GM19397 (cell line): Measurements from ENCODE around the gene TSPAN5.

Source experiments
- ATAC-seq: cut with Tn5 transposase; IDR thresholded peaks from one replicate; pipeline ENCODE4 v1.9.1; 2021; ENCODE audit warnings: mild to moderate bottlenecking, moderate library complexity; ENCODE audit not compliant: unreplicated experiment

The TSPAN5 gene

GRCh38 chr4:98601708-98602107 is 56.7 kb downstream of the TSPAN5 start:
- peak; percentile 58 for ATAC-seq

GRCh38 chr4:98599617-98600205 is 58.7 kb downstream of the TSPAN5 start:
- ATAC-seq, result no peak

- no peak for ATAC-seq
Measured at GRCh38 chr4:98586962-98587354, 71.5 kb downstream of the TSPAN5 start.

GRCh38 chr4:98586291-98586961 is 72.0 kb downstream of the TSPAN5 start:
- ATAC-seq, result no peak

- no peak for ATAC-seq
Measured at GRCh38 chr4:98585596-98585995, 72.8 kb downstream of the TSPAN5 start.

GRCh38 chr4:98584265-98584664 is 74.1 kb downstream of the TSPAN5 start:
- no peak for ATAC-seq

- no peak for ATAC-seq
Measured at GRCh38 chr4:98583265-98583664, 75.1 kb downstream of the TSPAN5 start.

GRCh38 chr4:98581126-98581525 is 77.3 kb downstream of the TSPAN5 start:
- ATAC-seq, result no peak

- ATAC-seq, result no peak
Measured at GRCh38 chr4:98577956-98578355, 80.5 kb downstream of the TSPAN5 start.

GRCh38 chr4:98574816-98575215 is 83.6 kb downstream of the TSPAN5 start:
- no peak for ATAC-seq

- no peak for ATAC-seq
Measured at GRCh38 chr4:98573791-98574190, 84.6 kb downstream of the TSPAN5 start.

GRCh38 chr4:98572697-98573096 is 85.7 kb downstream of the TSPAN5 start:
- ATAC-seq, result no peak

- no peak for ATAC-seq
Measured at GRCh38 chr4:98571161-98571786, 87.1 kb downstream of the TSPAN5 start.

- no peak for ATAC-seq
Measured at GRCh38 chr4:98570151-98570797, 88.1 kb downstream of the TSPAN5 start.

GRCh38 chr4:98568941-98569663 is 89.3 kb downstream of the TSPAN5 start:
- no peak for ATAC-seq

- ATAC-seq, result no peak
Measured at GRCh38 chr4:98567611-98568010, 90.8 kb downstream of the TSPAN5 start.

- no peak for ATAC-seq
Measured at GRCh38 chr4:98566361-98567008, 91.9 kb downstream of the TSPAN5 start.

GRCh38 chr4:98565681-98566301 is 92.6 kb downstream of the TSPAN5 start:
- no peak for ATAC-seq

- ATAC-seq, result no peak
Measured at GRCh38 chr4:98564852-98565251, 93.6 kb downstream of the TSPAN5 start.

GRCh38 chr4:98560321-98560720 is 98.1 kb downstream of the TSPAN5 start:
- no peak for ATAC-seq
